ENCODE results near the gene APOA1.

GRCh38 chr11:116823031-116823843 lies 14.2 kb downstream of the APOA1 start, which contains the start of gene APOA4:
- TF ChIP-seq CTCF (IDR thresholded peaks at IDR 0.05) (no peak), POLR2A (IDR thresholded peaks at IDR 0.05) (no peak), EP300 (IDR thresholded peaks at IDR 0.05) (no peak), POLR2AphosphoS5 (IDR thresholded peaks at IDR 0.05) (no peak)
